ENCODE data around the gene PLEKHN1.
A peak's percentile ranks its signal among the peaks of the same experiment; 100 is the strongest.

Gene PLEKHN1

DNA sequence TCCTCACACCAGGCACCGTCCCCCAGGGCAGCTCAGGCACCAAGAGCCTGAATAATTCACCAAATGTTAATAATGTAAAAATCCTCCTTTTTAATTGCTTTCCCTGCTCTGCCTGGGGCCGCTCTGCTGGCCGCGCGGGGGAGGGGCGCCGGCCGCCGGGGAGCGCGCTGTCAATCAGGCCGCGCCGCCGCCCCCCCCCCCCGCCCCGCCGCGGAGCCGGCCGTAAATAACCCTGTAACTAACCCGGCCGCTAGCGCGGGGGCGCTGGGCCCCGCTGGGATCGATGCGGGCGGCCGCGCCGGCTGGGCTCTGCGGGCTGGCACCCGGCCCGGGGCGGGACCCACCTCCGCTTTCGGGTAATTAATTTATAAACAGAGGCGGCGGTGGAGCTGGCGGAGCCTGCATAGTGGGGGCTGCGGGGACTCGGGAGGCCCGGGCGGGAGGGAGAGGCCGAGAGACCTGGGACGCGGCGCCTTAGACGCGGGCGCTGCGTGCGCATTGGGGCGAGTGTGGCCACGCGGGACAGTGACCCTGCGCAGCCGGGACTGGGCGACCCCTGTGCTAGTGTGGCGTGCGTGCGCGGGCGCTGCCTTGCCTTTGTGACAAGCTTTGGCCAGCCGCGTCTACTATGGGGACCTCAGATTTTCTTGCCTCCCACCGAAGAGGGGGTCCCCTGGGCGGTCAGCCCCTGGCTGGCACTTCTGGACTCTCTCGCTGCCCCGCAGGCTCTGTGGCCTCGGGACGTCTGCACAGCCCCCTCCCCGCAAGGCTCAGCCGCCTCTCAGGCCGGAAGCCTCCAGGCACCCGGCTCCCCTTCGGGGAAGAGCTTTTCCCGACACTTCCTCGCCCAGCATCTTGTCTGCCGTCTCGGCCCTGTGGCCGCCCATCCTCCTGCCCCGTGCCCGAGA lies 25.9 kb upstream of the PLEKHN1 start:
- no peak overlapping the region for H3K9ac ChIP-seq (ENCODE audit: low read length)
- H3K4me2 ChIP-seq (ENCODE audit: low read length), result peak overlapping the region; percentile 76
- TF ChIP-seq EZH2phosphoT487 (IDR thresholded peaks at IDR 0.05; ENCODE audit: low read depth), result peak; percentile 20; the same call in 1 of the 2 replicates
- TF ChIP-seq, protein P1, sequence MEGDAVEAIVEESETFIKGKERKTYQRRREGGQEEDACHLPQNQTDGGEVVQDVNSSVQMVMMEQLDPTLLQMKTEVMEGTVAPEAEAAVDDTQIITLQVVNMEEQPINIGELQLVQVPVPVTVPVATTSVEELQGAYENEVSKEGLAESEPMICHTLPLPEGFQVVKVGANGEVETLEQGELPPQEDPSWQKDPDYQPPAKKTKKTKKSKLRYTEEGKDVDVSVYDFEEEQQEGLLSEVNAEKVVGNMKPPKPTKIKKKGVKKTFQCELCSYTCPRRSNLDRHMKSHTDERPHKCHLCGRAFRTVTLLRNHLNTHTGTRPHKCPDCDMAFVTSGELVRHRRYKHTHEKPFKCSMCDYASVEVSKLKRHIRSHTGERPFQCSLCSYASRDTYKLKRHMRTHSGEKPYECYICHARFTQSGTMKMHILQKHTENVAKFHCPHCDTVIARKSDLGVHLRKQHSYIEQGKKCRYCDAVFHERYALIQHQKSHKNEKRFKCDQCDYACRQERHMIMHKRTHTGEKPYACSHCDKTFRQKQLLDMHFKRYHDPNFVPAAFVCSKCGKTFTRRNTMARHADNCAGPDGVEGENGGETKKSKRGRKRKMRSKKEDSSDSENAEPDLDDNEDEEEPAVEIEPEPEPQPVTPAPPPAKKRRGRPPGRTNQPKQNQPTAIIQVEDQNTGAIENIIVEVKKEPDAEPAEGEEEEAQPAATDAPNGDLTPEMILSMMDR (IDR thresholded peaks at IDR 0.05; ENCODE audit: low read depth, low read length), result no peak
- no peaks in the 10 kb centered on the region for H3K36me3 ChIP-seq (replicated peaks; ENCODE audit: low read depth, low read length)
- H3K4me1 ChIP-seq (ENCODE audit: low read length), result peaks cover 31% of the 10 kb centered on the region
- peak overlapping the region; percentile 77 for H3K4me3 ChIP-seq (ENCODE audit: low read length)
- H2AFZ ChIP-seq (ENCODE audit: low read depth, low read length), result no peak overlapping the region
- H3K27me3 ChIP-seq (ENCODE audit: low read depth, low read length), result peaks cover 38% of the 10 kb centered on the region
- H3K9me3 ChIP-seq (ENCODE audit: insufficient read depth, low read length), result no peaks in the 10 kb centered on the region
- no peaks in the 10 kb centered on the region for H3K79me2 ChIP-seq (ENCODE audit: low read length)
- peaks cover 5% of the 10 kb centered on the region; the same call in 1 of the 2 replicates for H4K20me1 ChIP-seq (ENCODE audit: insufficient read depth, low read length)
- no peak overlapping the region for H3K27ac ChIP-seq (ENCODE audit: low read length)

DNA sequence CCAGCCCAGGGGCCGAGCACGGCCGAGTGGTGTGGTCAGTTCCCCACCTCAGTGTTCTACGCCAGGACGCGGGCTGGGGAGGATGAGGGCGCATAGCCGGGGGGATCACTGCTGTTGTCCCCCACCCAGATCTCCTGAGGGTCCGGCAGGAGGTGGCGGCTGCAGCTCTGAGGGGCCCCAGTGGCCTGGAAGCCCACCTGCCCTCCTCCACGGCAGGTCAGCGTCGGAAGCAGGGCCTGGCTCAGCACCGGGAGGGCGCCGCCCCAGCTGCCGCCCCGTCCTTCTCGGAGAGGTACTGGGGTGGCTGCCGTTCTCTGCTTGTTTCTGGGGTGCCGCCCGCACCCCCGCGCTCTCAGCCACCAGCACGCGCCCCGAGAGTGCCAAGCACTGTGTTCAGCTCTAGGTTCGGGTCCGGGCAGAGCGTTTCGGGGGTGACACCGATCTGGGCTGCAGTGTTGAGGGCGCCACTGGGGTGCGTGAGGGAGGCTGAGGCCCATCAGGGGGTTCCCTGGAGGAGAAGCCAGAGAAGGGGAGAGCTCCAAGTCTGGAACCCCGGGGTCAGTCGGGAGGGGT lies 25.2 kb upstream of the PLEKHN1 start:
- H3K4me1 ChIP-seq (ENCODE audit: low read length), result peaks cover 31% of the 10 kb centered on the region
- H3K27me3 ChIP-seq (ENCODE audit: low read depth, low read length), result peaks cover 37% of the 10 kb centered on the region
- no peaks in the 10 kb centered on the region for H3K79me2 ChIP-seq (ENCODE audit: low read length)
- peak overlapping the region; percentile 77 for H3K4me3 ChIP-seq (ENCODE audit: low read length)
- peak overlapping the region; percentile 76 for H3K4me2 ChIP-seq (ENCODE audit: low read length)
- no peak for TF ChIP-seq EZH2phosphoT487 (IDR thresholded peaks at IDR 0.05; ENCODE audit: low read depth)
- TF ChIP-seq, protein P1 (IDR thresholded peaks at IDR 0.05; ENCODE audit: low read depth, low read length), result no peak
- H3K36me3 ChIP-seq (replicated peaks; ENCODE audit: low read depth, low read length), result no peaks in the 10 kb centered on the region
- no peaks in the 10 kb centered on the region for H3K9me3 ChIP-seq (ENCODE audit: insufficient read depth, low read length)
- H4K20me1 ChIP-seq (ENCODE audit: insufficient read depth, low read length), result peaks cover 5% of the 10 kb centered on the region; the same call in 1 of the 2 replicates
- H2AFZ ChIP-seq (ENCODE audit: low read depth, low read length), result no peak overlapping the region
- no peak overlapping the region for H3K9ac ChIP-seq (ENCODE audit: low read length)
- H3K27ac ChIP-seq (ENCODE audit: low read length), result no peak overlapping the region

DNA sequence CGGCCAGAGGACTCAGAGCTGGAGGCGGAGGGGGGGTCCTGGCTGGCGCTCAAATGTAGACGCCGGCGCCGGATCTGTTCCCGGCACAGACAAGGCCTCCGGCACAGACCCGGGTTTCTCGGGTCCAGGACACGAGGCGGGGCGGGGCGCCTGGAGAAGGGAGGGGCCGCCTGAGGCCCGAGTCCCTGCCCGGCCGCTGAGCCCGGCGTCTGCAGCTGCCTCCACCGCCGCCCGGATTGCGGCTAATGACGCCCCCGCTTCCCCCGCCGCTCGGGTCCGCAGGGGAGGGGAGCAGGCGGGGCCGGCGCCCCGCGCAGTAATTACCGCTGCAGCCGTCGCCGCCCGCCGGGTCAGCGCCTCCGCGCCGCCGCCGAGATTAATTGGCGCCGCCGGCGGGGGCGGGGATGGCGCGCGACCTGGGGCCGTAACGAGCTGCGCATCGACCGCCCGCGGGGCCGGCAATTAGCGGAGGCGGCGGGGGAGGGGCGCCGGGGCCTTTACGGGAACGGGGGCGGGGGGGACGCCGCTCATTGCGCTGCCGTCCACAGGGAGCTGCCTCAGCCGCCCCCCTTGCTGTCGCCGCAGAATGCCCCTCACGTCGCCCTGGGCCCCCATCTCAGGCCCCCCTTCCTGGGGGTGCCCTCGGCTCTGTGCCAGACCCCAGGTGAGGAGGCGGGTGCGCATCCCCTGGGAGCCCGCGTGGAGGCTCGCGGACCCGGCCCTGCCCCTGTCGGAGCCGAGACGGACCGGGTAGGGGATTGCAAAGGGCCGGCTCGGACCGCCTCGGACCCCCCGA lies 24.5 kb upstream of the PLEKHN1 start:
- TF ChIP-seq, protein P1 (IDR thresholded peaks at IDR 0.05; ENCODE audit: low read depth, low read length), result no peak
- no peak for TF ChIP-seq EZH2phosphoT487 (IDR thresholded peaks at IDR 0.05; ENCODE audit: low read depth)
- H3K9me3 ChIP-seq (ENCODE audit: insufficient read depth, low read length), result no peaks in the 10 kb centered on the region
- peaks cover 37% of the 10 kb centered on the region for H3K27me3 ChIP-seq (ENCODE audit: low read depth, low read length)
- no peak overlapping the region for H3K27ac ChIP-seq (ENCODE audit: low read length)
- H3K4me1 ChIP-seq (ENCODE audit: low read length), result peaks cover 31% of the 10 kb centered on the region
- no peaks in the 10 kb centered on the region for H3K36me3 ChIP-seq (replicated peaks; ENCODE audit: low read depth, low read length)
- peaks cover 5% of the 10 kb centered on the region; the same call in 1 of the 2 replicates for H4K20me1 ChIP-seq (ENCODE audit: insufficient read depth, low read length)
- no peak overlapping the region for H3K9ac ChIP-seq (ENCODE audit: low read length)
- H3K79me2 ChIP-seq (ENCODE audit: low read length), result no peaks in the 10 kb centered on the region
- H3K4me2 ChIP-seq (ENCODE audit: low read length), result peak overlapping the region; percentile 76
- peak overlapping the region; percentile 77 for H3K4me3 ChIP-seq (ENCODE audit: low read length)
- no peak overlapping the region for H2AFZ ChIP-seq (ENCODE audit: low read depth, low read length)

Measured in OCI-LY3 (cell line).